ENCODE measurements around the gene GRXCR1. TPM values are rescaled to one million over a fixed set of nuclear protein-coding genes. Genes with fewer than 3 reads are reported as not detected.
A peak's percentile ranks its signal among the peaks of the same experiment; 100 is the strongest.

Gene GRXCR1
- total and polyA plus RNA-seq, 2 of the 4 experiments (the other 2 are of a cell fraction), result not detected

GRCh38 chr4:42865572-42866189, 26.8 kb upstream of the GRXCR1 start:
- ChIA-PET POLR2A (ENCODE audit: unreplicated experiment) (no interaction called here), CTCF (no interaction called here)
- Histone ChIP-seq H3K4me1 (ENCODE audit: control insufficient read depth, insufficient read depth, low read length) (no peaks in the 10 kb centered on the region), H3K4ac (ENCODE audit: low read depth, low read length) (no peak overlapping the region), H2AK9ac (replicated peaks; ENCODE audit: low read depth, low read length, poor library complexity) (no peak overlapping the region), H2BK20ac (ENCODE audit: low read depth, low read length) (no peak overlapping the region), H2AK5ac (ENCODE audit: low read depth, low read length) (no peak overlapping the region), H2BK120ac (ENCODE audit: low read depth, low read length) (no peak overlapping the region), H3K4me3 (ENCODE audit: insufficient read depth, low read depth, low read length) (no peak overlapping the region), H3K9me3 (ENCODE audit: control insufficient read depth, insufficient read depth, low read length) (no peaks in the 10 kb centered on the region), H3K9ac (ENCODE audit: low read depth, low read length) (no peak overlapping the region), H4K5ac (ENCODE audit: low read depth, low read length) (no peak overlapping the region), H3K56ac (ENCODE audit: extremely low read depth, insufficient read depth, low read length) (no peak overlapping the region), H3K27ac (ENCODE audit: insufficient read depth, low read length) (no peak overlapping the region), H2BK15ac (ENCODE audit: low read depth, low read length) (no peak overlapping the region), H3K14ac (replicated peaks; ENCODE audit: low read depth, low read length) (no peak overlapping the region), H3K9me1 (ENCODE audit: insufficient read depth, low read length) (no peaks in the 10 kb centered on the region), H2AFZ (replicated peaks; ENCODE audit: low read length, poor library complexity) (no peak overlapping the region), H3K27me3 (ENCODE audit: control insufficient read depth, insufficient read depth, low read length) (no peaks in the 10 kb centered on the region), H3K79me1 (ENCODE audit: low read depth in 1 of 2, low read length in 2 of 2) (no peaks in the 10 kb centered on the region), H3K36me3 (ENCODE audit: control insufficient read depth, insufficient read depth, low read length) (no peaks in the 10 kb centered on the region), H3K23ac (ENCODE audit: low read depth, low read length) (no peak overlapping the region), H2BK5ac (ENCODE audit: low read depth, low read length, poor library complexity, severe bottlenecking) (no peak overlapping the region), H4K91ac (ENCODE audit: insufficient read depth, low read depth, low read length) (no peak overlapping the region), H4K8ac (ENCODE audit: low read depth in 2 of 2, low read length in 2 of 2) (no peak overlapping the region), H3K4me2 (ENCODE audit: low read depth, low read length) (no peak overlapping the region), H3K18ac (ENCODE audit: low read depth, low read length) (no peak overlapping the region), H4K20me1 (ENCODE audit: insufficient read depth, low read length) (no peaks in the 10 kb centered on the region)
- TF ChIP-seq POLR2A (IDR thresholded peaks at IDR 0.05; ENCODE audit: low read depth, low read length) (no peak), CTCF (conservative IDR thresholded peaks at IDR 0.05; ENCODE audit: low read depth, low read length) (peak; percentile 64), RAD21 (IDR thresholded peaks at IDR 0.05; ENCODE audit: low read length) (peak; percentile 59), NFE2L2 (IDR thresholded peaks at IDR 0.05; ENCODE audit: low read depth, low read length) (no peak), FOS (IDR thresholded peaks at IDR 0.05; ENCODE audit: low read depth, low read length) (no peak), BHLHE40 (IDR thresholded peaks at IDR 0.05; ENCODE audit: low read depth, low read length) (no peak), USF2 (IDR thresholded peaks at IDR 0.05; ENCODE audit: low read depth, low read length) (no peak), RFX5 (IDR thresholded peaks at IDR 0.05; ENCODE audit: low read depth, low read length) (no peak), ELK1 (IDR thresholded peaks at IDR 0.05; ENCODE audit: borderline replicate concordance, low read depth, low read length) (no peak), CHD1 (IDR thresholded peaks at IDR 0.05; ENCODE audit: low read depth, low read length) (no peak), SMC3 (IDR thresholded peaks at IDR 0.05; ENCODE audit: low read depth, low read length) (peak; percentile 50), CEBPB (IDR thresholded peaks at IDR 0.05; ENCODE audit: low read depth, low read length) (no peak)
- BruUV-seq (replicated peaks), result no TSS peak
- intact Hi-C loops (cut with micrococcal nuclease), result loop anchor here (1.0 kb wide), 1 partner anchor 297 kb away; no protein-coding TSS in a partner anchor
- WGBS, 2 experiments (ENCODE audit: extremely low coverage in 2 of 2, insufficient read length in 1 of 2), result 14% methylated on average over 1 of the region's 3 CpGs; no CpG with 5 or more reads in 1 of the 2 experiments
- dilution Hi-C loops (cut with HindIII; ENCODE audit: low sequenced_read_pairs, unreplicated experiment), result no loop called here
- in situ Hi-C loops (cut with MboI; ENCODE audit: low sequenced_read_pairs), result no loop called here
- DNase-seq, result peak; percentile 36
- ATAC-seq (ENCODE audit: low read depth), result peak; percentile 63

Measured in IMR-90 (cell line).